HG02588 (cell line): ENCODE measurements around the gene SERINC3.

Experiments
- ATAC-seq: cut with Tn5 transposase; IDR thresholded peaks from one replicate; pipeline ENCODE4 v1.9.1; 2021; ENCODE audit warnings: mild to moderate bottlenecking, moderate library complexity; ENCODE audit not compliant: unreplicated experiment

The SERINC3 gene

DNA sequence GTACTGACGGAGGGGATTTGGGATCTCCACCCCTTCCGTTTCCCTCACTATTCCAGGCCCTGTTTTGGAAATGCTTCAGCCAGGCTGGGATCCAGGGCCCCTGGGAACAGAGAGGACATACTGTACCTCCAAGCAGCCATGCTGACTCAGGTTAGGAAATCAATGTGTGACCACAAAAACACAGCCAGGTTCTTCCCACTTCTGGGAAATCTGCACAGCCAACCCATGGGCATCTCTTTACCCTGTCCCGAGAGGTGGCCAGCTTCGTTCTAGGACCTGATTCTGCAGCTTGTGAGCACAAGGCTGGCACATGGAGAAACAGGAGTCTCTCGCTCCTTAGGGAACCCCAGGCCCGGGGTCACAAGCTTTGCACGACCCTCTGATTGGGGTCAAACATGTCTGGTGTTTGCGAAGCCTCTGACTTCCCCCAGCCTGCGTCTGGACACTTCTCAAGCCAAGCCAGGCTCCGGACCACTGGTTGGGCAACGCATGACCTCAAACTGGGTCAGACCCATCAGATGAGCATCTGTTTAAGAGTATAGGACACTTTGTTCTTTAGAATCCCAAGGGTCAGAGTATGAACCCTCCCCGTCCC, 54.5 kb downstream of the SERINC3 start:
- ATAC-seq: no peak

- ATAC-seq: no peak
Observed at GRCh38 chr20:44465001-44465560, 56.8 kb downstream of the SERINC3 start.

DNA sequence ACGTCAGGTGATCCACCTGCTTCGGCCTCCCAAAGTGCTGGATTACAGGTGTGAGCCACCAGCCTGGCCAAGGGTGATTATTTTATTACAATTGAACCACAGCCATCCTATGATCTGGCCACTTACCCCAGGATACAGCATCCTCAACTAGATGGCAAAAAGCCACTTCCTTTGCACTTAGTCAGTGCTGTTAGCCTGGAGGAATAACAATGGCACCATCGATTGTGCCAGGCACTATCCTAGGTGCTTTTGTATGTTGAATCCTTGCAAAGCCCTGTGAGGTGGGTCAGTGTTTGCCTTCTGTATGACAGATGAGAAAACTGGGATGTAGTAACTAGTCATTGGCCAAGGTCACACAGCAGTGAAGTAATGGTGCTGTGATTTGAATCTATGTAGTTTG, 57.4 kb downstream of the SERINC3 start:
- ATAC-seq: no peak

GRCh38 chr20:44463466-44463865, 58.4 kb downstream of the SERINC3 start:
- ATAC-seq: no peak

- ATAC-seq: no peak
Observed at GRCh38 chr20:44461803-44462174, 60.1 kb downstream of the SERINC3 start.

- ATAC-seq: no peak
Observed at GRCh38 chr20:44461142-44461802, 60.6 kb downstream of the SERINC3 start.

- no peak for ATAC-seq
Observed at GRCh38 chr20:44460795-44461141, 61.1 kb downstream of the SERINC3 start.

DNA sequence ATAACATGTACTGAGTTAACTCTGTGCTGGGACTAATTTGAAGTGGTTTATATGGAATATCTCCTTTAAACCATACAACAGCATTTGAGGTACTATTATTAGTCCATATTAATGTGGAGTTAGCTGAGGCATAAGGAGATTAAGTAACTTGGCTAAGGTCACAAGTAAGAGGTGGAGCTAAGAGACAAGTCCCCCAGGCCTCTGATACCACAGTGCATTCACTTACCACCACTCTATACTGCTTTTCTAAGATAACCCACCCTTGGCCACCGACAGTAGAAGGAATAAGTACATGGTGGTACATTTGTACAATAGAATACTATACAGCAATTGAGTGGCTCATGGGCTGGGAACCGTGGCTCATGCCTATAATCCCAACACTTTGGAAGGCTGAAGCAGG, 62.6 kb downstream of the SERINC3 start:
- ATAC-seq: no peak

GRCh38 chr20:44457016-44457415, 64.9 kb downstream of the SERINC3 start:
- ATAC-seq: no peak

- no peak for ATAC-seq
Observed at GRCh38 chr20:44456611-44457010, 65.3 kb downstream of the SERINC3 start.

DNA sequence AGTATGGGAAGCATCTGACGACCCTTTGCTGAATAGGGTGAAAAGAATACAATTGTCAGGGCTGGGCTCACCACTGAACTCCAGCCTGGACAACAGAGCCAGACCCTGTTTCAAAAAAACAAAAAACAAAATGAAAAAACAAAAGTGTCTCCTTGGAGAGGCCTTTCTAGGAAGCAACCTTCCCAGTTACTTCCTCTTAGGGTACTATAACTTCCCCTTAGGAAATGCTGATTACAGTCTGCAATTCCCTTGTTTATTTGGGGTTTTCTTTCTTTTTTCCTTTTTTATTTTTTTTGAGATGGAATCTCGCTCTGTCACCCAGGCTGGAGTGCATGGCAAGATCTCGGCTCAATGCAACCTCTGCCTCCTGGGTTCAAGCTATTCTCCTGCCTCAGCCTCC, 66.7 kb downstream of the SERINC3 start:
- ATAC-seq: no peak

- no peak for ATAC-seq
Observed at GRCh38 chr20:44454306-44454963, 67.4 kb downstream of the SERINC3 start.

GRCh38 chr20:44450903-44451450, 70.9 kb downstream of the SERINC3 start:
- ATAC-seq: no peak

- no peak for ATAC-seq
Observed at GRCh38 chr20:44450281-44450889, 71.5 kb downstream of the SERINC3 start.

GRCh38 chr20:44449864-44450263, 72.0 kb downstream of the SERINC3 start:
- no peak for ATAC-seq

- no peak for ATAC-seq
Observed at GRCh38 chr20:44448753-44449546, 72.9 kb downstream of the SERINC3 start.

- no peak for ATAC-seq
Observed at GRCh38 chr20:44447827-44448419, 73.9 kb downstream of the SERINC3 start.
